GM12892 (cell line): ENCODE results near the gene ZNF57.

Experiments used
- DNase-seq: peaks from one replicate; pipeline ENCODE4 v3.0.0; 2011; ENCODE audit not compliant: insufficient read length
- FAIRE-seq: peaks from 2 replicates; lab custom pipeline; 2011; peaks lifted over from hg19 to GRCh38; lab: Jason Lieb, UNC
- POLR2A ChIP-seq: IDR thresholded peaks from 2 replicates; pipeline ENCODE4 v1.6.1; 2011; ENCODE audit warnings: low read depth, low read length, control low read depth
- POLR2AphosphoS5 ChIP-seq: IDR thresholded peaks from 2 replicates; pipeline ENCODE4 v1.6.1; 2011; ENCODE audit warnings: low read depth, low read length, control low read depth
- TAF1 ChIP-seq: IDR thresholded peaks from 2 replicates; pipeline ENCODE4 v1.6.1; 2011; ENCODE audit warnings: low read depth, mild to moderate bottlenecking, control low read depth, low read length, borderline replicate concordance

ZNF57 gene

GRCh38 chr19:2964874-2965273, 64.1 kb downstream of the ZNF57 start:
- no peak for DNase-seq
- TF ChIP-seq POLR2A, result no peak
- TF ChIP-seq TAF1, result no peak
- no peak for TF ChIP-seq POLR2AphosphoS5
- no peak for FAIRE-seq

GRCh38 chr19:2967972-2968371, 67.2 kb downstream of the ZNF57 start:
- FAIRE-seq, result no peak
- TF ChIP-seq POLR2AphosphoS5 (no peak), POLR2A (no peak), TAF1 (no peak)
- DNase-seq, result no peak
